Prostate gland (tissue), 2 donors: ENCODE results near the gene AP3B1. TPM values are rescaled to one million over a fixed set of nuclear protein-coding genes. Genes with fewer than 3 reads are reported as not detected.

Source experiments
- DNase-seq: peaks from one replicate; pipeline ENCODE4 v3.0.0-alpha.2; 2019; ENCODE audit warnings: low spot score
- H3K27ac ChIP-seq, 2 donors: fragments of 200-600 bp; sonication (generic); 2 replicates each; pipeline ENCODE4 v1.5.1; 2017 to 2019
- H3K27me3 ChIP-seq: fragments of 200-600 bp; sonication (generic); replicated peaks from 2 replicates; pipeline ENCODE4 v1.5.1; 2019; ENCODE audit not compliant: insufficient read depth
- H3K36me3 ChIP-seq, 2 donors: fragments of 200-600 bp; sonication (generic); 1 replicate in 1 of 2; 2 replicates in 1 of 2; pipeline versions ENCODE4 v1.5.1 to v1.8.1; 2017 to 2019
- H3K4me1 ChIP-seq: fragments of 200-600 bp; sonication (generic); replicated peaks from 2 replicates; pipeline ENCODE4 v1.5.1; 2019
- H3K4me3 ChIP-seq, 2 donors: fragments of 200-600 bp; sonication (generic); 2 replicates each; pipeline ENCODE4 v1.5.1; 2017 to 2019
- H3K9me3 ChIP-seq: fragments of 200-600 bp; sonication (generic); 2 replicates; pipeline ENCODE4 v1.5.1; 2017
- POLR2A ChIP-seq: fragments of 450-650 bp; IDR thresholded peaks from one replicate; pipeline ENCODE4 v1.6.1; 2016; ENCODE audit warnings: antibody characterized with exemption, mild to moderate bottlenecking
- POLR2AphosphoS5 ChIP-seq: sonication (generic); formaldehyde crosslinking; IDR thresholded peaks from one replicate; pipeline ENCODE4 v1.6.1; 2017; ENCODE audit warnings: antibody characterized with exemption
- WGBS: methylation state at CpG from one replicate; pipeline ENCODE4 v1.1.5; 2018; 5-methylcytosine and 5-hydroxymethylcytosine counted together
- intact Hi-C: fragments of 100-400 bp; cut with DNase I; formaldehyde crosslinking; loops from one replicate; pipeline ENCODE4 v1.14.2; 2022
- total RNA-seq, 2 donors: library from RNA; depleted of rRNA; stranded (reverse); fragments of >200 nt; gene quantifications; one replicate each; pipeline ENCODE4 v1.1.0, GENCODE V29; 2016
- TF ChIP-seq, protein P1 (sequence below), 4 experiments: fragments of 200-600 bp in 2 of 4; fragments of 450-650 bp in 2 of 4; sonication (generic) in 2 of 4; IDR thresholded peaks; 1 replicate in 3 of 4; 2 replicates in 1 of 4; pipeline ENCODE4 v1.5.1; 2016 to 2019; ENCODE audit warnings: antibody characterized with exemption in 4 of 4, mild to moderate bottlenecking in 2 of 4, moderate library complexity in 2 of 4

Gene AP3B1
- total RNA-seq, 2 donors from 2014 or later = 33.1 to 60.5 TPM

DNA sequence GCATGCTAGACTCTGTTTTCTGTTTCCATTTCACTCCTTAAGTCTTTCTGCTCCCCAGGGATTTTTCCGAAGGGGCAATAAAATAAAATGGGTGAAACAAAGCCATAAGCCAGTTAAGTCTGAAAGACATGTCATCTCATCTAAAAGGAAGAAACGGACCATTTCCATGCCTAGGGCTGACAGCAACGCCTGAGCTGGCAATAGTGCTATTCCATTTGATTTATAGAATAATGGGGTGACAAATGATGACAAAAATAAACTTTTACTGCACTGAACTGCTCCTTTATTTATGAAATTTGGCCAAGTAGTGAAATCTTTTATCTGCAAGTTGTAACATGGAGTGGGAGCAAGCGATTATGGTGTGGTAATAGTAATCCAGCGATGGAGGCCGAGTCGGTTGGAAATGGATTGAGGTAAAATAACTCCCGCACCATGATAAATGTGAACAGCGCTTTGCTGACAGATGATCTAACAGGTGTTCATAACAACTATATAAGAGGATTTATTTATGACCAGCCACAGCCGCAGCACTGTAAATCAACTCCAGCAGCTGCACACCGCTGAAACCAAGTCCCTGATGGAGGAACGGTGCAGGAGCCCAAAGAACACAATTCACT lies 298.6 kb downstream of the AP3B1 start:
- no peak for DNase-seq
- Histone ChIP-seq H3K9me3 (no peaks in the 10 kb centered on the region), H3K36me3 (no peaks in the 10 kb centered on the region), H3K4me3 (no peak overlapping the region), H3K27me3 (no peaks in the 10 kb centered on the region), H3K4me1 (no peaks in the 10 kb centered on the region), H3K27ac (no peak overlapping the region)
- 40% methylated on average over 12 of the region's 12 CpGs for WGBS
- TF ChIP-seq, protein P1, sequence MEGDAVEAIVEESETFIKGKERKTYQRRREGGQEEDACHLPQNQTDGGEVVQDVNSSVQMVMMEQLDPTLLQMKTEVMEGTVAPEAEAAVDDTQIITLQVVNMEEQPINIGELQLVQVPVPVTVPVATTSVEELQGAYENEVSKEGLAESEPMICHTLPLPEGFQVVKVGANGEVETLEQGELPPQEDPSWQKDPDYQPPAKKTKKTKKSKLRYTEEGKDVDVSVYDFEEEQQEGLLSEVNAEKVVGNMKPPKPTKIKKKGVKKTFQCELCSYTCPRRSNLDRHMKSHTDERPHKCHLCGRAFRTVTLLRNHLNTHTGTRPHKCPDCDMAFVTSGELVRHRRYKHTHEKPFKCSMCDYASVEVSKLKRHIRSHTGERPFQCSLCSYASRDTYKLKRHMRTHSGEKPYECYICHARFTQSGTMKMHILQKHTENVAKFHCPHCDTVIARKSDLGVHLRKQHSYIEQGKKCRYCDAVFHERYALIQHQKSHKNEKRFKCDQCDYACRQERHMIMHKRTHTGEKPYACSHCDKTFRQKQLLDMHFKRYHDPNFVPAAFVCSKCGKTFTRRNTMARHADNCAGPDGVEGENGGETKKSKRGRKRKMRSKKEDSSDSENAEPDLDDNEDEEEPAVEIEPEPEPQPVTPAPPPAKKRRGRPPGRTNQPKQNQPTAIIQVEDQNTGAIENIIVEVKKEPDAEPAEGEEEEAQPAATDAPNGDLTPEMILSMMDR (IDR thresholded peaks at IDR 0.05) = no peak
- no peak for TF ChIP-seq POLR2AphosphoS5
- no peak for TF ChIP-seq POLR2A
- intact Hi-C loops = no loop called here

DNA sequence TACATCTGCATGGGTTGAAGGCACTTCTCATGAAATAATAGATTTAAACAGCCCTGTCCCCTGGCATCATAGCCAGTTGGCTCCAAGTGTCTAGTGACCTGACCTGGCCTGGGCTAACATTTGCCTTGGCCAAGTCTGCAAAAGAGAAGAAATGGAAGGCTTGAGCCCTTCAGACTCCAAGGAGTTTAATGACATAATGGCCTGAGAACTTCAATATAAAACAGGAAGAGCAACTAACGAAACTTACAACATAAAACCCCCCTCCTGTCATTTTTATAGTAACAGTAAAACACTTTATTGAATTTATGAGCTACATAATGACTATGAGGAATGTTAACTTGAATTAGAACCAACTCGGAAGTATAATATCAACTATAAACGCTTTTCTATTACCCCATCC lies 299.6 kb downstream of the AP3B1 start:
- Histone ChIP-seq H3K36me3 (no peaks in the 10 kb centered on the region), H3K4me1 (no peaks in the 10 kb centered on the region), H3K9me3 (no peaks in the 10 kb centered on the region), H3K27ac (no peak overlapping the region), H3K27me3 (no peaks in the 10 kb centered on the region), H3K4me3 (no peak overlapping the region)
- WGBS = 8% methylated on average over 3 of the region's 3 CpGs
- intact Hi-C loops = no loop called here
- TF ChIP-seq, protein P1 (IDR thresholded peaks at IDR 0.05) = no peak
- peak; percentile 40 for TF ChIP-seq POLR2AphosphoS5
- no peak for DNase-seq

DNA sequence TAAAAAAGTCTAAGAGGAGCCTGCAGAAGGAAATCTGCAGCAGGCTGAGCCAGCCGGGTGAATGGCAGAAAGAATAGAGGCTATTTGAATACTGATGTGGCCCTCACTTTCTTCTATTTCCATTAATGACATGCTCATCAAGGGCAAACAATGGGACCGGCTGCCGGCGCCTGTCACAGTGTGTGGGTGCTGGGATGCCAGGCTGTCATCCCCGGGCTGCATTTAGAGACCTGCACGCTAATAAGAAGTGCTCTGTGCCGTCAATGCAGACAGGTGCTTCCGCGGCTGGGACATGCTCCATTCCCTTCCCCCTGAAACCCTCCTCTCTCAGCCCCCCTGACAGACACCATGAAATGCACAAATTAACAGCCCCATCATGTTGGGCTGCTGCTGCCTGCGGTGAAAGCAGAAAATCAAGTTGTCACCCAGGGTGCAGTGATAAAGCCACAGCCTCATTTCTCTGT lies 300.6 kb downstream of the AP3B1 start:
- Histone ChIP-seq H3K4me3 (no peak overlapping the region), H3K9me3 (no peaks in the 10 kb centered on the region), H3K4me1 (no peaks in the 10 kb centered on the region), H3K27me3 (no peaks in the 10 kb centered on the region), H3K27ac (no peak overlapping the region), H3K36me3 (no peaks in the 10 kb centered on the region)
- intact Hi-C loops = no loop called here
- WGBS = 92% methylated on average over 10 of the region's 10 CpGs
- TF ChIP-seq, protein P1 (IDR thresholded peaks at IDR 0.05) = no peak
- TF ChIP-seq POLR2A (no peak), POLR2AphosphoS5 (no peak)
- DNase-seq = no peak

DNA sequence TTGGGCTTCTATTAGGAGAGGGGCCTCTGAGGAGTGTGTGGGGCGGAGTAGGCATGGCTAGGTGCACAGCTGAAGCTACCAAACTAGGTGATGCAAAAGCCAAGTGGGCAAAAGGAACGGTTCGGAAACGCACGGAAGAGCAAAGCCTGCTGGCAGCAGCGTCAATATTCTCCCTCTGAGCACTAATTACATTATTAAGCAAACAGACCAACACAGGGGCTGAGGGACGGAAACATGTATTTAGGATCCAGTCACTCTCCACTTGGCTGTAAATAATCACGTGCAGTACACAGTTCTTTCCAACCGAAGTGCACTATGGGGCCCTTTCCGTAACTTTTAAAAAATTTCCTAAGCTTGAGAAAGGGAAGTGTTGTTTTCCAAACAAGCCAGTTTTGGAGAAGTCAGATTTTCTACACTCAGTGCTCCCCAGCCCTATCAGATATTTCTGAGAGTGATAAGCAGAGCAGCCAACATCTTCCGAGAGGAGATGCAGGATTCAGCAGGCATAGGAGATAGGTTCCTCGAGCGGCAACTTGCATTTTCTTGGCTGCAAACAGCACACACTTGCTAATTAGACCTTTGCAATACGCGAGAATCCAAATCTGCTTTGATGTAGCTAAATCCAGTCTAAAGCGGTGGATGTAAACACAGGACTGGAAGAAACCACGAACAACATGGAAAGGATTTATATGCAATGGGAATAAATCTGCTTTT lies 301.2 kb downstream of the AP3B1 start:
- Histone ChIP-seq H3K27me3 (no peaks in the 10 kb centered on the region), H3K36me3 (no peaks in the 10 kb centered on the region), H3K9me3 (no peaks in the 10 kb centered on the region), H3K4me1 (no peaks in the 10 kb centered on the region), H3K27ac (no peak overlapping the region), H3K4me3 (no peak overlapping the region)
- DNase-seq = no peak
- TF ChIP-seq, protein P1 (IDR thresholded peaks at IDR 0.05) = no peak
- TF ChIP-seq POLR2A (no peak), POLR2AphosphoS5 (no peak)
- intact Hi-C loops = no loop called here
- 92% methylated on average over 17 of the region's 17 CpGs for WGBS

DNA sequence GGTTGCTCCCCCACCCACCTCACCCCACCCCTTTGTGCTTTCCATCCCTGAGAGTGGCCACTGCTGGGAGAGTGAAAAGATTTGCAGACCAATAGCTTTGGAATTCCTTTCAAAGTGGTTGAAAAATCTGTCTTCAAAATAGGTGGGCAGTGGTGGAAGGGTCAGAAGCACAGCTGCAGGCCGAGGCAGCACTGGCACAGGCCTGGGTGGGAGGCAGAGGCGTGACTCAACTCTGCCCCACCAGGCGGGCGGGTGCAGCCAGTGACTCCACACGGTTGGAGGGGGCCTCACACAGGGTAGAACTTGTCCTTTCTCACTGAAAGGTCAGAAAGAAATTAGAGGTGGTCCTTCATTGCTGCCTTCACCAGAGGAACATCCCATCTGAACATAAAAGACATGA lies 303.4 kb downstream of the AP3B1 start:
- no peaks in the 10 kb centered on the region for H3K36me3 ChIP-seq
- no peak overlapping the region for H3K4me3 ChIP-seq
- WGBS = 88% methylated on average over 5 of the region's 5 CpGs
- H3K27ac ChIP-seq = no peak overlapping the region
- intact Hi-C loops = no loop called here
- no peaks in the 10 kb centered on the region for H3K9me3 ChIP-seq
- H3K4me1 ChIP-seq = no peaks in the 10 kb centered on the region
- no peaks in the 10 kb centered on the region for H3K27me3 ChIP-seq
- TF ChIP-seq POLR2AphosphoS5 = no peak
- TF ChIP-seq, protein P1 (IDR thresholded peaks at IDR 0.05) = no peak
- TF ChIP-seq POLR2A = no peak
- no peak for DNase-seq
